Globus pallidus (tissue), 1 donor: ENCODE measurements around the gene SMAP1.

Experiments used
- DNase-seq: peaks from one replicate; pipeline ENCODE4 v3.0.0-alpha.2; 2015; ENCODE audit warnings: low spot score

Gene SMAP1

GRCh38 chr6:70684794-70685493 lies 17.3 kb downstream of the SMAP1 start:
- DNase-seq = no peak

DNA sequence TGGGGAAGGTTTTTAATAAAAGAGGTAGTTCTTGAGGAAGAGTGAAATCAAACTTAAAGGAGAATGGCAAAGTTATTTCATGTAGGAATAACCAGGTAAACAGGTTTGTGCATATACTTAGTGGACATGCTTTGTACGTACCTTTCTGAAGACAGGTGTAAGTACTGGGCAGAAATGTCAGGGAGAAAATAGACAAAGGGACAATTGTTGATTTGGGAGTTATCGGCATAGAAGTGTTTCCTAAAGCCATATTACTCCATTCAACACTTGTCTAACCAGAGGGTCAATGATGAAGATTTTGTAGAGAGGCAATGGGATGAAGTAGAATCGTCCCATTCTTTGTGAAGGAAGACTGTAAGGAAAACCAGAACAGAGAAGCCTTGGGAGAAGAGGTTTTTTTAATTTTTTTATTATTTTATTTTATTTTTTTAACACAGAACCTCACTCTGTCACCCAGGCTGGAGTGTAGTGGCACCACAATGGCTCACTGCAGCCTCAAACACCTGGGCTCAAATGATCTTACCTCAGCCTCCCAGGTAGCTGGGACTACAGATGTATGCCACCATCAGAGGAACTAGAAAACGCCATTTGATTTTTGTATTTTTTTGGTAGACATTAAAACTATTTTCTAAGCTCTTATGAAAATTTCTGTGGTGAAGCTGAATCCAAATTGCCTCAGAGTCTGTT lies 18.0 kb downstream of the SMAP1 start:
- no peak for DNase-seq

DNA sequence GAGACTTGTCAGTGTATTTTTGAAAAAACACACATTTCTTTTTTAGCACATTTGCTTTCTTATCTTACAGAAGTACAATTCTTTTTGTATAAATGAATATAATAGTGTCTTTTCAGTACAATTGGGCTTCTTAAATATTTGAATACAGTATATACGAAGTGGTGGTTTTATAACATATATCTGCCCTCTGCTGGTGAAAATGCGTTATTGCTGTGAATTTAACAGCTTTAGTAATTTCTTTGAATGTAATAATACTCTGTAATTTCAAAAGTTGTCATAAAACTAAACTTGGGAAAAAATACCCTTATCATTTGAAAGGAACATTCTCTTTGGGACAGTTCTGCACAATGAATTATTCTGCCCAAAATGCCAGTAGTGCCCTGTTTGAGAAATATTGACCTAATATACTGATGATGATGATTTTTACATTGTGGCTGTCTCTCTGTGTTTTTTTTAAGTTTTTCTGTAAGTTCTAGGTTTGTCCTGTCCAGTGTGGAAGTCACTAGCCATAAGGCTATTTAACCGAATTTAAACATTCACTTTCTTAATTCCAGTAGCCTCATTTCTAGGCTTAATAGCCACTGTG lies 19.0 kb downstream of the SMAP1 start:
- DNase-seq = peak; percentile 37

- DNase-seq = no peak
Observed at GRCh38 chr6:70693887-70694286, 26.2 kb downstream of the SMAP1 start.

DNA sequence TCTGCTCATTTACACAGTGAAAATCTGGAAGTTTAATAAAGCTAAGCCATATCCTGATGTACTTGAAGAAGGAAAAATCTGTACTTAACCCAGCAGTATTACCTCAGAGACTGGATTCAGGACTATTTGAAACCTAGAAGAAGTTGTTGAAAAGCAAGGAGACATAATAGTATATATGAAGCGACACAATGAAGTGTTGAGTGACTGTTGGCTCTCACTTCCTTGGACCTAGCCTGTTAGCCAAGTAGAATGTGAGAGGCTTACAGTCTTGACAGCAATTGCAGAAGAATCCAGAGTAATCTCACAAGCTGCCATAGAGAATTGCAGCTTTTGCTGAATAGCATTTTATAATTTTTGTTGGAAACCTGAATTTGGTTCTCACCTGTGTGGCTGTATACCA lies 26.7 kb downstream of the SMAP1 start:
- no peak for DNase-seq

GRCh38 chr6:70700922-70701876 lies 33.5 kb downstream of the SMAP1 start:
- DNase-seq = no peak

- no peak for DNase-seq
Observed at GRCh38 chr6:70705772-70706171, 38.1 kb downstream of the SMAP1 start.

DNA sequence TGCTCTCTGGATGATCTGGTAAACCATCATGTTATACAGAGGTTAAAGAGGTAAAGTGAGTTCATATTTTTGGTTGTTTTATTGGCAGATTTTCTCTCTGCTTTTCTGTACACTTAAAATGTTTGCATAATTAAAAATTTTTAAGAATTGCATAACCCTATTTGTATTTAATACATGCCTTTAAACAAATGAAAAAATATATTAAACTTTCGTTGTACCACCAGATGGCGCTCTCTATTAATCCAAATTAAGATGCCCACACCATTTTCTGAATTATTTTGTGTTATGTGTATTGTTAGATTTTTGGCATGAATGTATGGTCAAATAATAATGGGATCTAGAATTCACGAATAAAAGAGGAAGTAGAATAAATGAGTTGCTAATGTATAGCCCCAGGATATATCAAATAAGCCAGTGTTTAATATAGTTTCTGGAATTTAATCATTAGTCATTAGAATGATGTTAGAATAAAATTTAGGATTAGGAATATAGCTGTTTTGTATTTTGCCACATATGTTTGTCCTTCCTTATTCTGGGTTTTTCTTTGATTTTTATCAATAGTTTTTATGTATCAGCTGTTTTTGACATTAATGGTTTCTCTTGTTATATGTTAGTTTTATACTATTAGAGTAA lies 38.9 kb downstream of the SMAP1 start:
- peak; percentile 47 for DNase-seq

- DNase-seq = no peak
Observed at GRCh38 chr6:70707893-70708292, 40.2 kb downstream of the SMAP1 start.

DNA sequence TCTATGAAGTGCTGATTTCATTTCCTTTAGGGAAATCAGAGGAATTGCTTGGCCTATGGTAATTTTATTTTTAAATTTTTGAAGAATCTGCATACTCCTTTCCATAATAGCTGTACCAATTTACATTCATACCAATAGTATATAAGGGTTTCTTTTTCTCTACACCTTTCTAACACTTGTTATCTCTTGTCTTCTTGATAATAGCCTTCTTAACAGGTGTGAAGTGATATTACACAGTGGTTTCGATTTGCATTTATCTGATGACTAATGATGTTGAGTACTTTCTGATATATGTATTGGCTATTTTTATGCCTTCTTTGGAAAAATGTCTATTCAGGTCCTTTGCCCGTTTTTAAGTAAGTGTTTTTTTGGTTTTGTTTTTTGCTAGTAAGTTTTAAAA lies 40.8 kb downstream of the SMAP1 start:
- no peak for DNase-seq

DNA sequence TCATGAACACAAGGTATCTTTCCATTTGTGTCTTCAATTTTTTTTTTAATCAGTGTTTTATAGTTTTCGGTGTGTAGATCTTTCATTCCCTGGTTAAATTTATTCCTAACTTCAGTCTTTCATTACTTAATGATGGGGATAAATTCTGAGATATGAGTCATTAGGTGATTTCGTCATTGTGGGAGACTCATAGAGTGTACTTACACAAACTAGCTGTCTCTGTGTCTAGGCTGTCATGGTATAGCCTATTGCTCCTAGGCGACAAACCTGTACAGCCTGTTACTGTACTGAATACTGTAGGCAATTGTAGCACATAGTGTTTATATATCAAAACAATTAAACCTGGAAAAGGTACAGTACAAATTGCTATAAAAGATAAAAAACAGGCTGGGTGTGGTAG lies 42.1 kb downstream of the SMAP1 start:
- no peak for DNase-seq

DNA sequence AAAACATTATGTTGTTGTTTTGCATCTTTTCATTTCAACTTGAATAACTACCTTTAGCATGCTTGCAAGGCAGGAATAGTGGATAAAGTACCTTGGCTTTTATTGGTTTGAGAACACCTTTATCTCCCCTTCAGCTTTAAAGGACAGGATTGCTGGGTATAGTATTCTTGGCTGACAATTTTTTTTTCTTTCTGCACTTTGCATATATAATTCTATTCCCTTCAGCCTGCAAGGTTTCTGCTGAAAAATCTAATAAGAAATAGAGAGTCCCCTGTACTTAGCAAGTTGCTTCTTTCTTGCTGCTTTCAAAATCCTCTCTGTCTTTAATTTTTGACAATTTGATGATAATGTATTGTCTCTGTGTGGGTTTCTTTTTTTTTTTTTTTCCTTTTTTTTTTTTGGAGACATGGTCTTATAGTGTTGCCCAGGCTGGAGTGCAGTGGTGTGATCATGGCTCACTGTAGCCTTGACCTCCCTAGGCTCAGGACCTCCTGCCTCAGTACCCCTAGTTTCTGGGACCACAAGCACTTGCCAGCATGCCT lies 47.1 kb downstream of the SMAP1 start:
- no peak for DNase-seq

GRCh38 chr6:70717038-70717801 lies 49.5 kb downstream of the SMAP1 start:
- no peak for DNase-seq

DNA sequence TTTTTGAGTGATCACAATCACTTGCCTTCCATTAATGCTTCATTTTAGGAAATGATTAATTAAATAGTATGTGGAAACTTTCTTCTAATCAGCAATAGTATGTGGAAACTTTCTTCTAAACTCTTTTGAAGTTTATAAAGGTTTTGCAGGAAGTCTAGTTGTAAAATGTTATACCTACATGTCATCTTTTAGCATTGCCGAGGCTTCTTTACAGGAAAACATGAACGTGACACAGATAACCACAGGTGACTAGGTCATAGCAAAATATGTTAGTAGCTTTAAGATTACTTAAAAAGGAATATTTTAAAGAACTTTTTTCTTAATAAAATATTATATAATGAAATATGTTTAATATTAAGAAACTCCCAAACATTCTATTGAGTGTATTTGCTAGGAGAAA lies 56.8 kb downstream of the SMAP1 start:
- no peak for DNase-seq

- DNase-seq = no peak
Observed at GRCh38 chr6:70725817-70726415, 58.2 kb downstream of the SMAP1 start.

DNA sequence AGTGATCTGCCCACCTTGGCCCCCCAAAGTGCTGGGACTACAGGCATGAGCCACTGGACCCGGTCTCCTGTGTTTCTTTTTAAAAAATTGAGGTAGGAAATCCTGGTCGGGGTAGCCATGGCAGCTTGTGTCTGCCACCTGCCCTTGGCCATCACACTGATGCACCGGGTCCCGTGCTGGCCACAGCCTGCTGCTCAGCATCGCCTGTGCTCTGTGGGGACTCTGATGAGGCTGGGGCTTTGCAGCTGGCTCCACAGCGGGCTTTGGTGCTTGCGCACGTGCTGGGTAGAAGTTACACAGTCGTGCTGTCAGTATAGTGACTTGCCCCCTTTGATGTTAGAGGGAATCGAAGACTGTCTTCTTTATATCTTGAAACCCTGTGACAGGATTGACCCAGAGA lies 66.7 kb downstream of the SMAP1 start:
- no peak for DNase-seq

GRCh38 chr6:70734979-70735378 lies 67.3 kb downstream of the SMAP1 start:
- no peak for DNase-seq

GRCh38 chr6:70735513-70735912 lies 67.8 kb downstream of the SMAP1 start:
- DNase-seq = no peak

- DNase-seq = no peak
Observed at GRCh38 chr6:70738028-70738427, 70.3 kb downstream of the SMAP1 start.

DNA sequence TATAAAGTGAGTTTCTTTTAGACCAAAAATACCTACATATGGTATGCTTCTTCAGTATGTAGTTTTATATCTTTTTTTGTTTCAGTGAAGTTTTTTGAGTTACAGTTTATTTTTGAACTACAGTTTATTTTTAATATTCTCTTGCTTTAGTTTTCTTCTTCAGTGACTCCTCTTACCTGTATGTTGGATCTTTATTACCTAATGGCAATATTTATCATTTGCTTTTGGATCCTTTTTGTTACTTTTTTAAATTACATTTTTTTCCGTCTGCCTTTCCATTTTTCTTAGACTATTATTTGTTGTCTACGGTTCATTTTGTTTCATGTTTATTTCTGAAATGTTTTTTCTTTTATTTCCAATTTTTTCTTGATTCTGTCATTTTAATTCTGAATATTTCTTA lies 71.9 kb downstream of the SMAP1 start:
- no peak for DNase-seq
